Measurements from ENCODE around the gene CFAP43. TPM values are rescaled to one million over a fixed set of nuclear protein-coding genes. Genes with fewer than 3 reads are reported as not detected.

The CFAP43 gene
- total RNA-seq, 2 experiments from 2014 or later: not detected

DNA sequence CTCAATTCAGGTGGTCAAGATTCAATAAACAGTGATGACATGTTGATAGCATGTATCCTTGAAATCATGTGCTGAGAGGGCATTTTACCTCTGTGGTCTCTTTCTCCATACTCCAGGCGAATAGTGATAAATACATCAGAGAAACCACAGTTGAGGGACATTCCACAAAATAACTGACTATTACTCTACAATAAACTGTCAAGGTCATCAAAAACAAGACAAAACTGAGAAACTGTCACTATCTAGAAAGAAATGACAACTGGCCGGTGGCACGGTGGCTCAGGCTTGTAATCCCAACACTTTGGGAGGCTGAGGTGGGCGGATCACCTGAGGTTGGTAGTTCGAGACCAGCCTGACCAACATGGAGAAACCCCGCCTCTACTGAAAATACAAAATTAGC is 94.0 kb downstream of the CFAP43 start:
- Histone ChIP-seq H3K4me1 (ENCODE audit: insufficient read depth, low read length, poor library complexity, severe bottlenecking) (no peaks in the 10 kb centered on the region), H3K27ac (ENCODE audit: low read depth, low read length, poor library complexity, severe bottlenecking) (no peak overlapping the region), H3K4me3 (ENCODE audit: low read depth, low read length, poor library complexity, severe bottlenecking) (no peak overlapping the region), H3K36me3 (ENCODE audit: insufficient read depth, low read length) (no peaks in the 10 kb centered on the region), H4K20me1 (ENCODE audit: insufficient read depth, low read length) (no peaks in the 10 kb centered on the region), H3K9me3 (ENCODE audit: low read length) (no peaks in the 10 kb centered on the region), H3K9me2 (ENCODE audit: insufficient read depth, low read length) (no peaks in the 10 kb centered on the region), H3K79me2 (ENCODE audit: insufficient read depth, low read depth, low read length) (no peaks in the 10 kb centered on the region), H2AFZ (ENCODE audit: low read length) (no peak overlapping the region), H3K4me2 (ENCODE audit: low read length) (no peak overlapping the region)
- intact Hi-C loops (cut with micrococcal nuclease; ENCODE audit: unreplicated experiment): no loop called here
- ChIA-PET POLR2A (no interaction called here), CTCF (ENCODE audit: unreplicated experiment) (no interaction called here)
- no peak for DNase-seq (ENCODE audit: low spot score)
- BruUV-seq (replicated peaks): no TSS peak
- TF ChIP-seq EZH2phosphoT487 (IDR thresholded peaks at IDR 0.05; ENCODE audit: borderline replicate concordance, low read depth, low read length): no peak
- TF ChIP-seq, protein P1, sequence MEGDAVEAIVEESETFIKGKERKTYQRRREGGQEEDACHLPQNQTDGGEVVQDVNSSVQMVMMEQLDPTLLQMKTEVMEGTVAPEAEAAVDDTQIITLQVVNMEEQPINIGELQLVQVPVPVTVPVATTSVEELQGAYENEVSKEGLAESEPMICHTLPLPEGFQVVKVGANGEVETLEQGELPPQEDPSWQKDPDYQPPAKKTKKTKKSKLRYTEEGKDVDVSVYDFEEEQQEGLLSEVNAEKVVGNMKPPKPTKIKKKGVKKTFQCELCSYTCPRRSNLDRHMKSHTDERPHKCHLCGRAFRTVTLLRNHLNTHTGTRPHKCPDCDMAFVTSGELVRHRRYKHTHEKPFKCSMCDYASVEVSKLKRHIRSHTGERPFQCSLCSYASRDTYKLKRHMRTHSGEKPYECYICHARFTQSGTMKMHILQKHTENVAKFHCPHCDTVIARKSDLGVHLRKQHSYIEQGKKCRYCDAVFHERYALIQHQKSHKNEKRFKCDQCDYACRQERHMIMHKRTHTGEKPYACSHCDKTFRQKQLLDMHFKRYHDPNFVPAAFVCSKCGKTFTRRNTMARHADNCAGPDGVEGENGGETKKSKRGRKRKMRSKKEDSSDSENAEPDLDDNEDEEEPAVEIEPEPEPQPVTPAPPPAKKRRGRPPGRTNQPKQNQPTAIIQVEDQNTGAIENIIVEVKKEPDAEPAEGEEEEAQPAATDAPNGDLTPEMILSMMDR (conservative IDR thresholded peaks at IDR 0.05; ENCODE audit: low read length): no peak

- ChIA-PET POLR2A (interaction anchor here (0.8 kb wide), 2 partner anchors 9 to 1794 kb away, joined by 3 read pairs; no protein-coding TSS in a partner anchor), CTCF (ENCODE audit: unreplicated experiment) (no interaction called here)
- no peaks in the 10 kb centered on the region for H3K9me2 ChIP-seq (ENCODE audit: insufficient read depth, low read length)
- no peak overlapping the region for H2AFZ ChIP-seq (ENCODE audit: low read length)
- H3K4me3 ChIP-seq (ENCODE audit: low read depth, low read length, poor library complexity, severe bottlenecking): no peak overlapping the region
- intact Hi-C loops (cut with micrococcal nuclease; ENCODE audit: unreplicated experiment): no loop called here
- no TSS peak for BruUV-seq (replicated peaks)
- no peak for TF ChIP-seq EZH2phosphoT487 (IDR thresholded peaks at IDR 0.05; ENCODE audit: borderline replicate concordance, low read depth, low read length)
- TF ChIP-seq, protein P1 (conservative IDR thresholded peaks at IDR 0.05; ENCODE audit: low read length): no peak
- H3K4me2 ChIP-seq (ENCODE audit: low read length): no peak overlapping the region
- no peaks in the 10 kb centered on the region for H3K4me1 ChIP-seq (ENCODE audit: insufficient read depth, low read length, poor library complexity, severe bottlenecking)
- no peaks in the 10 kb centered on the region for H3K79me2 ChIP-seq (ENCODE audit: insufficient read depth, low read depth, low read length)
- H3K27ac ChIP-seq (ENCODE audit: low read depth, low read length, poor library complexity, severe bottlenecking): no peak overlapping the region
- no peaks in the 10 kb centered on the region for H3K9me3 ChIP-seq (ENCODE audit: low read length)
- no peak for DNase-seq (ENCODE audit: low spot score)
- peaks cover 5% of the 10 kb centered on the region for H3K36me3 ChIP-seq (ENCODE audit: insufficient read depth, low read length)
- no peaks in the 10 kb centered on the region for H4K20me1 ChIP-seq (ENCODE audit: insufficient read depth, low read length)
Observed at GRCh38 chr10:104130041-104130440, 102.1 kb downstream of the CFAP43 start.

DNA sequence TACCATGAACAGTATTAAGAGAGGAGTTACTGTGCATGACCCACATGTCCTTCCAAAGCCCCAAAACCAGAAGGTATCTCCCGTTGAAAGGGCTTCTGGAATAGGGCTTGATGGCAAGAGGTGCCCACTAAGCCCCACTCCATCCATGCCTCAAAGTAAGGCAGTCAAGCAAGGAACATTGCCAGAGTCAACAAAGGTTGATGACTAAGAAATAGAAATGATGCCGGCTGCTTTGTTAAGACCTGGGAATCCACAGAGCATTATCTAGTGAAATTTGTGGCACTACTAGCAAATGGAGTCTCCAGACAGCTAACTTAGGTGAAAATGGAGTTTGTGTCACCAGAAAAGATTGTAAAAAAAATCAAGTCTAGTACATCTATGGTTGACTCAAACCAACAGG is 104.0 kb downstream of the CFAP43 start:
- POLR2A ChIA-PET: no interaction called here
- Histone ChIP-seq H3K79me2 (ENCODE audit: insufficient read depth, low read depth, low read length) (peaks cover 1% of the 10 kb centered on the region; the same call in 1 of the 2 replicates), H3K9me2 (ENCODE audit: insufficient read depth, low read length) (no peaks in the 10 kb centered on the region), H2AFZ (ENCODE audit: low read length) (no peak overlapping the region), H4K20me1 (ENCODE audit: insufficient read depth, low read length) (no peaks in the 10 kb centered on the region), H3K4me3 (ENCODE audit: low read depth, low read length, poor library complexity, severe bottlenecking) (no peak overlapping the region), H3K9me3 (ENCODE audit: low read length) (no peaks in the 10 kb centered on the region), H3K4me2 (ENCODE audit: low read length) (no peak overlapping the region), H3K4me1 (ENCODE audit: insufficient read depth, low read length, poor library complexity, severe bottlenecking) (peaks cover 8% of the 10 kb centered on the region), H3K36me3 (ENCODE audit: insufficient read depth, low read length) (peaks cover 7% of the 10 kb centered on the region), H3K27ac (ENCODE audit: low read depth, low read length, poor library complexity, severe bottlenecking) (no peak overlapping the region)
- CTCF ChIA-PET (ENCODE audit: unreplicated experiment): no interaction called here
- BruUV-seq (replicated peaks): no TSS peak
- no peak for DNase-seq (ENCODE audit: low spot score)
- TF ChIP-seq, protein P1 (conservative IDR thresholded peaks at IDR 0.05; ENCODE audit: low read length): no peak
- no peak for TF ChIP-seq EZH2phosphoT487 (IDR thresholded peaks at IDR 0.05; ENCODE audit: borderline replicate concordance, low read depth, low read length)
- intact Hi-C loops (cut with micrococcal nuclease; ENCODE audit: unreplicated experiment): no loop called here

Measured in OCI-LY7 (cell line).